B cell (primary cell): Measurements from ENCODE around the gene WDFY2. TPM values are rescaled to one million over a fixed set of nuclear protein-coding genes. Genes with fewer than 3 reads are reported as not detected.

ENCODE experiments used
- ATAC-seq: fragments of 200-7000 bp; cut with Tn5 transposase; one replicate; pipeline ENCODE4 v1.10.0; 2021; ENCODE audit warnings: low read depth, mild to moderate bottlenecking, moderate number of reproducible peaks, moderate library complexity
- CTCF ChIA-PET: fragments of 350-600 bp; sonication (Branson Sonifier 250); formaldehyde crosslinking; loops from one replicate; lab custom pipeline; 2021; ENCODE audit warnings: antibody characterized with exemption, inconsistent platforms; lab: Charles Lee
- POLR2A ChIA-PET: fragments of 350-600 bp; sonication (Branson Sonifier 250); formaldehyde crosslinking; loops from one replicate; lab custom pipeline; 2021; ENCODE audit warnings: antibody characterized with exemption; lab: Charles Lee
- DNase-seq: peaks from one replicate; pipeline ENCODE4 v3.0.0; 2013
- H2AFZ ChIP-seq: 2 replicates; pipeline ENCODE4 v1.6.1; 2012; ENCODE audit warnings: mild to moderate bottlenecking, low read depth, low read length; ENCODE audit not compliant: insufficient read depth, poor library complexity, severe bottlenecking
- H3K27ac ChIP-seq, 2 donors: 1 replicate in 1 of 2; 2 replicates in 1 of 2; pipeline ENCODE4 v1.5.1; 2012 to 2013; ENCODE audit warnings: low read length in 2 of 2, mild to moderate bottlenecking in 2 of 2, moderate library complexity in 1 of 2
- H3K27me3 ChIP-seq, 4 experiments: fragments of 200-600 bp in 1 of 4; sonication (generic) in 1 of 4; replicated peaks in 1 of 4; 1 replicate in 2 of 4; 2 replicates in 2 of 4; pipeline versions ENCODE4 v1.6.1 to v1.7.0; 2013 to 2016; ENCODE audit warnings: low read length in 3 of 4, mild to moderate bottlenecking in 2 of 4, mixed read lengths in 1 of 4, moderate library complexity in 1 of 4; ENCODE audit not compliant: insufficient read depth in 4 of 4, control insufficient read depth in 3 of 4; ENCODE audit errors: control extremely low read depth in 1 of 4
- H3K36me3 ChIP-seq, 2 experiments: replicated peaks in 1 of 2; 1 replicate in 1 of 2; 2 replicates in 1 of 2; pipeline versions ENCODE4 v1.6.1 to v1.7.1; 2013; ENCODE audit warnings: low read length in 1 of 2; ENCODE audit not compliant: insufficient read depth in 2 of 2, control insufficient read depth in 1 of 2; ENCODE audit errors: control extremely low read depth in 1 of 2, extremely low read depth in 1 of 2
- H3K4me1 ChIP-seq, 2 donors: fragments of 200-600 bp in 1 of 2; sonication (generic) in 1 of 2; 1 replicate in 1 of 2; 2 replicates in 1 of 2; pipeline versions ENCODE4 v1.5.1 to v1.6.1; 2013 to 2017; ENCODE audit warnings: low read length in 2 of 2; ENCODE audit not compliant: control insufficient read depth in 2 of 2, insufficient read depth in 2 of 2
- H3K4me2 ChIP-seq: replicated peaks from 2 replicates; pipeline ENCODE3; 2012; ENCODE audit warnings: mild to moderate bottlenecking, low read depth, low read length; ENCODE audit not compliant: poor library complexity, severe bottlenecking
- H3K4me3 ChIP-seq, 5 experiments: fragments of 200-600 bp in 1 of 5; sonication (generic) in 1 of 5; 1 replicate in 3 of 5; 2 replicates in 2 of 5; pipeline versions ENCODE4 v1.5.1 to v1.7.0; 2011 to 2016; ENCODE audit warnings: low read length in 4 of 5, mild to moderate bottlenecking in 4 of 5, low read depth in 2 of 5, control low read depth in 1 of 5, moderate library complexity in 1 of 5; ENCODE audit not compliant: insufficient read depth in 1 of 5; ENCODE audit errors: control extremely low read depth in 1 of 5, extremely low read depth in 1 of 5
- H3K79me2 ChIP-seq: fragments of 200-600 bp; sonication (generic); one replicate; pipeline ENCODE4 v1.6.0; 2016; ENCODE audit warnings: low read length; ENCODE audit not compliant: control insufficient read depth, insufficient read depth
- H3K9ac ChIP-seq: fragments of 200-600 bp; sonication (generic); 2 replicates; pipeline ENCODE4 v1.6.1; 2017; ENCODE audit warnings: mild to moderate bottlenecking, low read length, moderate library complexity
- H3K9me3 ChIP-seq, 3 donors: one replicate each; pipeline versions ENCODE4 v1.6.1 to v1.7.1; 2013; ENCODE audit warnings: low read length in 2 of 3; ENCODE audit not compliant: control insufficient read depth in 2 of 3, insufficient read depth in 1 of 3; ENCODE audit errors: control extremely low read depth in 1 of 3
- H4K20me1 ChIP-seq: 2 replicates; pipeline ENCODE4 v1.6.0; 2012; ENCODE audit warnings: mild to moderate bottlenecking, low read length; ENCODE audit not compliant: insufficient read depth, control insufficient read depth, poor library complexity, severe bottlenecking
- H3K27ac Mint-ChIP-seq: one replicate; pipeline ENCODE4 v1.8.0; 2021; ENCODE audit warnings: mixed read lengths
- H3K27me3 Mint-ChIP-seq: one replicate; pipeline ENCODE4 v1.8.0; 2021; ENCODE audit warnings: mixed read lengths
- H3K4me1 Mint-ChIP-seq: one replicate; pipeline ENCODE4 v1.8.0; 2021; ENCODE audit warnings: mixed read lengths
- H3K4me3 Mint-ChIP-seq: one replicate; pipeline ENCODE4 v1.8.0; 2021; ENCODE audit warnings: mixed read lengths
- H3K9me3 Mint-ChIP-seq: one replicate; pipeline ENCODE4 v1.8.0; 2022; ENCODE audit warnings: mixed read lengths; ENCODE audit not compliant: insufficient read depth
- EZH2 ChIP-seq: IDR thresholded peaks from 2 replicates; pipeline ENCODE4 v1.6.1; 2012; ENCODE audit warnings: borderline replicate concordance, low read depth, mild to moderate bottlenecking, moderate library complexity, low read length; ENCODE audit not compliant: insufficient read depth, poor library complexity, severe bottlenecking
- WGBS: methylation state at CpG from one replicate; pipeline ENCODE4 v1.1.5; 2013; ENCODE audit warnings: missing lambda C conversion rate; ENCODE audit not compliant: insufficient coverage; 5-methylcytosine and 5-hydroxymethylcytosine counted together
- intact Hi-C: fragments of 100-400 bp; cut with micrococcal nuclease; formaldehyde crosslinking; loops from one replicate; pipeline ENCODE4 v1.10.0; 2022
- polyA plus RNA-seq: library from polyadenylated mRNA; depleted of rRNA; stranded (reverse); fragments of >200 nt; gene quantifications from 2 replicates; pipeline ENCODE4 v1.2.3, GENCODE V29; 2012
- total RNA-seq, 2 donors: library from RNA; stranded (reverse); fragments of 120-200 nt in 1 of 2; gene quantifications; 1 replicate in 1 of 2; 2 replicates in 1 of 2; pipeline versions ENCODE4 v1.2.3 to v1.2.4, GENCODE V29; 2013 to 2022
- TF ChIP-seq, protein P1 (sequence below): fragments of 200-600 bp; IDR thresholded peaks from one replicate; pipeline ENCODE4 v1.8.0; 2022; ENCODE audit warnings: antibody characterized with exemption, mild to moderate bottlenecking

Gene WDFY2
- total and polyA plus RNA-seq, 2 donors (not counting 1 experiment from before 2014, with no cell fraction given): 12.4 to 47.7 TPM

DNA sequence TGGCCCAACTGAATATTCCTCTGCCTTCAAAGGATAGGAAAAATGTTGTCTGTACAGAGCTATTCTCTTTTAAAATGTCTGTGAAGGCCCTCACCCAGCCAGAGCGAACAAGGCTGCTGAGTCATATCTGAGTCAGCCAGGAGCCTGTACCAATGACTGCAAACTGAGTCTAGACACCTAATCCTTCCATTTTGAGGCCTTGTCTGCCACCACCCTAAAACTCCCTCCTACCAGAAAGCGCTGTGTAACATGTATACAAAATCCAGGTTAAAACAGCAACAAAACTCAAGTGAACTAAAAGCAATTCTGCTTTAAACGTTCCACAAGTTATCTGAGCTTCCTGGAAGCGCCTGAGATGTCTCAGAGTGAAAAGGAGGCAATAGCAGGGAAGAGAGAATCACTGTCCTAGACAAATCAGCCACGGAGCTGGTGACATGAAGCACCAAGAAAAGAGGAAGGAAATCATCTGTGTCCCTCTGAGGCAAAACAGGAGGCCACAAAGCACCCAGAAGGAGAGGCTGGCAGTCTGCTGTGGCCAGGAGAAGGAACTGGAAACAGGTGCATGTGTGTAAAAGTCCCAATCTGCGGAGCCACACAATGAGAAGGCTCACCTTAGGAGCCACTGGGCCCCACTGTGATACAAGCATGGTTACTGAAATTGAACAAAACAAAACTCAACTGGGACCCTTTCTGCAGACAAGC lies 209.5 kb downstream of the WDFY2 start:
- DNase-seq: peak; percentile 84
- POLR2A ChIA-PET: interaction anchor here (1.3 kb wide), 1 partner anchor 341 kb away, joined by 3 read pairs; the partner anchor contains the start of gene INTS6

More for the DNA sequence above, 209.5 kb downstream of the WDFY2 start:
- no peaks in the 10 kb centered on the region for H3K27me3 Mint-ChIP-seq
- Histone ChIP-seq H3K4me1 (peaks cover 29% of the 10 kb centered on the region in 2 donors), H3K27ac (peak overlapping the region; percentile 11 to 72), H3K36me3 (no peaks in the 10 kb centered on the region), H3K9ac (peak overlapping the region; percentile 2), H2AFZ (peak overlapping the region; percentile 22), H3K27me3 (no peaks in the 10 kb centered on the region), H3K79me2 (peaks cover 7% of the 10 kb centered on the region), H3K4me3 (peak overlapping the region in 1 of 5 experiments; percentile 0), H4K20me1 (no peaks in the 10 kb centered on the region), H3K4me2 (peak overlapping the region; percentile 55), H3K9me3 (no peaks in the 10 kb centered on the region)
- intact Hi-C loops: no loop called here
- CTCF ChIA-PET: interaction anchor here (0.8 to 3.1 kb wide), 9 partner anchors 11 to 669 kb away, joined by 3 to 12 read pairs (median 4); partner anchors contain the start of gene TMEM272
- TF ChIP-seq, protein P1, sequence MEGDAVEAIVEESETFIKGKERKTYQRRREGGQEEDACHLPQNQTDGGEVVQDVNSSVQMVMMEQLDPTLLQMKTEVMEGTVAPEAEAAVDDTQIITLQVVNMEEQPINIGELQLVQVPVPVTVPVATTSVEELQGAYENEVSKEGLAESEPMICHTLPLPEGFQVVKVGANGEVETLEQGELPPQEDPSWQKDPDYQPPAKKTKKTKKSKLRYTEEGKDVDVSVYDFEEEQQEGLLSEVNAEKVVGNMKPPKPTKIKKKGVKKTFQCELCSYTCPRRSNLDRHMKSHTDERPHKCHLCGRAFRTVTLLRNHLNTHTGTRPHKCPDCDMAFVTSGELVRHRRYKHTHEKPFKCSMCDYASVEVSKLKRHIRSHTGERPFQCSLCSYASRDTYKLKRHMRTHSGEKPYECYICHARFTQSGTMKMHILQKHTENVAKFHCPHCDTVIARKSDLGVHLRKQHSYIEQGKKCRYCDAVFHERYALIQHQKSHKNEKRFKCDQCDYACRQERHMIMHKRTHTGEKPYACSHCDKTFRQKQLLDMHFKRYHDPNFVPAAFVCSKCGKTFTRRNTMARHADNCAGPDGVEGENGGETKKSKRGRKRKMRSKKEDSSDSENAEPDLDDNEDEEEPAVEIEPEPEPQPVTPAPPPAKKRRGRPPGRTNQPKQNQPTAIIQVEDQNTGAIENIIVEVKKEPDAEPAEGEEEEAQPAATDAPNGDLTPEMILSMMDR: no peak
- no peak for TF ChIP-seq EZH2
- H3K27ac Mint-ChIP-seq: peak overlapping the region; percentile 77
- H3K4me3 Mint-ChIP-seq: peak overlapping the region; percentile 61
- ATAC-seq: peak; percentile 73
- no peaks in the 10 kb centered on the region for H3K9me3 Mint-ChIP-seq
- peaks cover 35% of the 10 kb centered on the region for H3K4me1 Mint-ChIP-seq
- 3% methylated on average over 4 of the region's 6 CpGs for WGBS
